Gastroesophageal sphincter (tissue), 4 donors: Measurements from ENCODE around the gene RFX3. TPM values are rescaled to one million over a fixed set of nuclear protein-coding genes. Genes with fewer than 3 reads are reported as not detected.

Experiments
- ATAC-seq: fragments of 150-250 bp; one replicate; pipeline ENCODE4 v1.9.1; 2016; ENCODE audit warnings: mild to moderate bottlenecking, moderate library complexity
- H3K27ac ChIP-seq, 4 donors: fragments of 200-600 bp; sonication (generic) in 3 of 4; 1 replicate in 3 of 4; 2 replicates in 1 of 4; pipeline ENCODE4 v1.5.1; 2016 to 2019
- H3K27me3 ChIP-seq: fragments of 200-600 bp; sonication (generic); one replicate; pipeline ENCODE4 v1.5.1; 2019
- H3K36me3 ChIP-seq, 2 donors: fragments of 200-600 bp; sonication (generic); one replicate each; pipeline ENCODE4 v1.5.1; 2019; ENCODE audit warnings: control low read depth in 1 of 2
- H3K4me1 ChIP-seq, 3 donors: fragments of 200-600 bp; sonication (generic); 1 replicate in 2 of 3; 2 replicates in 1 of 3; pipeline ENCODE4 v1.5.1; 2016 to 2019; ENCODE audit warnings: control low read depth in 2 of 3
- H3K4me3 ChIP-seq, 2 donors: fragments of 200-600 bp; sonication (generic); one replicate each; pipeline ENCODE4 v1.5.1; 2019; ENCODE audit warnings: mild to moderate bottlenecking in 1 of 2, moderate library complexity in 1 of 2
- H3K9me3 ChIP-seq, 3 donors: fragments of 200-600 bp; sonication (generic); one replicate each; pipeline ENCODE4 v1.5.1; 2017 to 2019; ENCODE audit warnings: control low read depth in 2 of 3
- CTCF ChIP-seq, 4 experiments: fragments of 200-600 bp in 2 of 4; fragments of 450-650 bp in 2 of 4; sonication (generic) in 1 of 4; IDR thresholded peaks; one replicate each; pipeline ENCODE4 v1.5.1; 2017 to 2019; ENCODE audit warnings: antibody characterized with exemption in 4 of 4, mild to moderate bottlenecking in 2 of 4, moderate library complexity in 2 of 4
- EP300 ChIP-seq: sonication (generic); formaldehyde crosslinking; IDR thresholded peaks from one replicate; pipeline ENCODE4 v1.6.1; 2017; ENCODE audit warnings: antibody characterized with exemption, mild to moderate bottlenecking
- POLR2A ChIP-seq, 2 donors: fragments of 450-650 bp; IDR thresholded peaks; one replicate each; pipeline ENCODE4 v1.6.1; 2017; ENCODE audit warnings: antibody characterized with exemption in 2 of 2, mild to moderate bottlenecking in 2 of 2, moderate library complexity in 1 of 2
- POLR2AphosphoS5 ChIP-seq: sonication (generic); formaldehyde crosslinking; IDR thresholded peaks from one replicate; pipeline ENCODE4 v1.6.1; 2017; ENCODE audit warnings: antibody characterized with exemption
- WGBS, 2 donors: methylation state at CpG; one replicate each; pipeline ENCODE4 v1.1.5; 2018; ENCODE audit warnings: low coverage in 1 of 2; 5-methylcytosine and 5-hydroxymethylcytosine counted together
- total RNA-seq, 4 donors: library from RNA; depleted of rRNA; stranded (reverse); fragments of >200 nt; gene quantifications; one replicate each; pipeline ENCODE4 v1.1.0, GENCODE V29; 2016

RFX3 gene
- total RNA-seq, 4 donors from 2014 or later = 5.6 to 9.0 (median 7.7) TPM

- Histone ChIP-seq H3K27ac (no peak overlapping the region), H3K4me3 (no peak overlapping the region), H3K9me3 (no peaks in the 10 kb centered on the region), H3K4me1 (peaks cover 0 to 50% (median 2%) of the 10 kb centered on the region in 3 donors), H3K27me3 (no peaks in the 10 kb centered on the region), H3K36me3 (no peaks in the 10 kb centered on the region)
- TF ChIP-seq POLR2AphosphoS5 = no peak
- no peak for TF ChIP-seq EP300
- TF ChIP-seq POLR2A (IDR thresholded peaks at IDR 0.05) = no peak
- no peak for TF ChIP-seq CTCF (IDR thresholded peaks at IDR 0.05)
- WGBS, 2 donors = 54 to 66% methylated on average over 2 of the region's 2 CpGs
- ATAC-seq = no peak
These were observed 28.4 kb downstream of the RFX3 start for GRCh38 chr9:3497401-3497800.

GRCh38 chr9:3495855-3496254 lies 29.9 kb downstream of the RFX3 start:
- no peaks in the 10 kb centered on the region for H3K9me3 ChIP-seq
- no peaks in the 10 kb centered on the region for H3K27me3 ChIP-seq
- peaks cover 0 to 50% (median 2%) of the 10 kb centered on the region in 3 donors for H3K4me1 ChIP-seq
- H3K27ac ChIP-seq = no peak overlapping the region
- no peaks in the 10 kb centered on the region for H3K36me3 ChIP-seq
- H3K4me3 ChIP-seq = no peak overlapping the region
- 67 to 92% methylated on average over 3 of the region's 3 CpGs for WGBS, 2 donors
- TF ChIP-seq CTCF (IDR thresholded peaks at IDR 0.05) = no peak
- TF ChIP-seq POLR2A (IDR thresholded peaks at IDR 0.05) = no peak
- no peak for TF ChIP-seq EP300
- no peak for TF ChIP-seq POLR2AphosphoS5
- no peak for ATAC-seq

- ATAC-seq = no peak
- Histone ChIP-seq H3K27ac (no peak overlapping the region), H3K36me3 (no peaks in the 10 kb centered on the region), H3K27me3 (no peaks in the 10 kb centered on the region), H3K4me3 (no peak overlapping the region), H3K4me1 (peaks cover 0 to 19% (median 2%) of the 10 kb centered on the region in 3 donors), H3K9me3 (no peaks in the 10 kb centered on the region)
- 100% methylated on average over 4 of the region's 4 CpGs; no CpG with 5 or more reads in 1 of the 2 donors for WGBS, 2 donors
- TF ChIP-seq POLR2A (IDR thresholded peaks at IDR 0.05) (no peak), POLR2AphosphoS5 (no peak), CTCF (IDR thresholded peaks at IDR 0.05) (no peak), EP300 (no peak)
These were observed 33.6 kb downstream of the RFX3 start for GRCh38 chr9:3492214-3492613.

GRCh38 chr9:3491450-3491849 lies 34.4 kb downstream of the RFX3 start:
- Histone ChIP-seq H3K27me3 (no peaks in the 10 kb centered on the region), H3K4me3 (no peak overlapping the region), H3K27ac (no peak overlapping the region), H3K4me1 (peaks cover 0 to 11% (median 0%) of the 10 kb centered on the region in 3 donors), H3K9me3 (no peaks in the 10 kb centered on the region), H3K36me3 (no peaks in the 10 kb centered on the region)
- ATAC-seq = no peak
- TF ChIP-seq POLR2AphosphoS5 = no peak

GRCh38 chr9:3490957-3491356 lies 34.8 kb downstream of the RFX3 start:
- H3K4me1 ChIP-seq = peaks cover 0 to 6% (median 0%) of the 10 kb centered on the region in 3 donors
- ATAC-seq = no peak
- H3K36me3 ChIP-seq = no peaks in the 10 kb centered on the region
- H3K27ac ChIP-seq = no peak overlapping the region
- 80 to 82% methylated on average over 4 of the region's 4 CpGs for WGBS, 2 donors
- H3K4me3 ChIP-seq = no peak overlapping the region
- H3K9me3 ChIP-seq = no peaks in the 10 kb centered on the region
- H3K27me3 ChIP-seq = no peaks in the 10 kb centered on the region
- no peak for TF ChIP-seq CTCF (IDR thresholded peaks at IDR 0.05)
- TF ChIP-seq POLR2A (IDR thresholded peaks at IDR 0.05) = no peak
- no peak for TF ChIP-seq EP300
- no peak for TF ChIP-seq POLR2AphosphoS5
